Superior temporal gyrus (tissue), 1 donor: ENCODE measurements around the gene CDK5RAP3.
A peak's percentile ranks its signal among the peaks of the same experiment; 100 is the strongest.
"Not testable (repeated sequence)": the region's sequence is repeated elsewhere in the genome, so short reads cannot be mapped to it uniquely, and the experiment has no call there.

Experiments used
- DNase-seq: peaks from one replicate; pipeline ENCODE4 v3.0.0-alpha.2; 2016; ENCODE audit errors: extremely low spot score

Gene CDK5RAP3

GRCh38 chr17:47975823-47976205, 4.9 kb downstream of the CDK5RAP3 start:
- DNase-seq: no peak

- peak; percentile 69 for DNase-seq
Measured at GRCh38 chr17:47978324-47978723, 7.4 kb downstream of the CDK5RAP3 start.

GRCh38 chr17:47980541-47980940, 9.6 kb downstream of the CDK5RAP3 start:
- DNase-seq: no peak

- DNase-seq: no peak
Measured at GRCh38 chr17:47981462-47981861, 10.5 kb downstream of the CDK5RAP3 start.

- no peak for DNase-seq
Measured at GRCh38 chr17:47982091-47982617, 11.2 kb downstream of the CDK5RAP3 start.

- no peak for DNase-seq
Measured at GRCh38 chr17:47982645-47983390, 11.9 kb downstream of the CDK5RAP3 start.

GRCh38 chr17:47983492-47984223, 12.7 kb downstream of the CDK5RAP3 start:
- DNase-seq: no peak

- DNase-seq: no peak
Measured at GRCh38 chr17:47986520-47986919, 15.6 kb downstream of the CDK5RAP3 start.

- no peak for DNase-seq
Measured at GRCh38 chr17:47987240-47987835, 16.4 kb downstream of the CDK5RAP3 start.

GRCh38 chr17:47988445-47988844, 17.5 kb downstream of the CDK5RAP3 start:
- not testable (repeated sequence) for DNase-seq

GRCh38 chr17:47989159-47989558, 18.2 kb downstream of the CDK5RAP3 start:
- DNase-seq: no peak

GRCh38 chr17:47989700-47990099, 18.8 kb downstream of the CDK5RAP3 start:
- DNase-seq: no peak

- DNase-seq: no peak
Measured at GRCh38 chr17:47990962-47991731, 20.2 kb downstream of the CDK5RAP3 start.

GRCh38 chr17:47992216-47992615, 21.3 kb downstream of the CDK5RAP3 start:
- DNase-seq: no peak

- DNase-seq: no peak
Measured at GRCh38 chr17:47993031-47993564, 22.2 kb downstream of the CDK5RAP3 start.

- no peak for DNase-seq
Measured at GRCh38 chr17:47993964-47994363, 23.1 kb downstream of the CDK5RAP3 start.

GRCh38 chr17:47994724-47995123, 23.8 kb downstream of the CDK5RAP3 start:
- no peak for DNase-seq

GRCh38 chr17:47995241-47995935, 24.5 kb downstream of the CDK5RAP3 start:
- no peak for DNase-seq

GRCh38 chr17:47996201-47996600, 25.3 kb downstream of the CDK5RAP3 start:
- no peak for DNase-seq

GRCh38 chr17:47997586-47997985, 26.7 kb downstream of the CDK5RAP3 start:
- DNase-seq: no peak

GRCh38 chr17:47998044-47998443, 27.1 kb downstream of the CDK5RAP3 start:
- no peak for DNase-seq
